HepG2 (cell line): Measurements from ENCODE around the gene IFITM5. TPM values are rescaled to one million over a fixed set of nuclear protein-coding genes. Genes with fewer than 3 reads are reported as not detected.
A peak's percentile ranks its signal among the peaks of the same experiment; 100 is the strongest.

Source experiments
- ATAC-seq: fragments of 200-7000 bp; cut with Tn5 transposase; 3 replicates; pipeline ENCODE4 v1.9.1; 2020; ENCODE audit warnings: mild to moderate bottlenecking, moderate library complexity
- BruUV-seq: library from RNA; stranded (reverse); fragments of 400-500 nt; replicated peaks from 2 replicates; lab custom pipeline; 2021; lab: Mats Ljungman, UMichigan
- CTCF ChIA-PET: fragments of 300-600 bp; formaldehyde crosslinking; extraction: SDS; loops from one replicate; lab custom pipeline; 2021; ENCODE audit warnings: low total read pairs, inconsistent platforms, low intra/inter-chr PET ratio; lab: Yijun Ruan, JAX
- POLR2A ChIA-PET: fragments of 350-600 bp; sonication (Branson Sonifier 250); formaldehyde crosslinking; loops from one replicate; lab custom pipeline; 2020; ENCODE audit warnings: antibody characterized with exemption, inconsistent platforms; lab: Yijun Ruan, JAX
- DNase-seq: peaks from one replicate; pipeline ENCODE4 v3.0.0-alpha.2; 2015; ENCODE audit warnings: low spot score
- FAIRE-seq: peaks from 3 replicates; lab custom pipeline; 2011; peaks lifted over from hg19 to GRCh38; lab: Jason Lieb, UNC
- H2AFZ ChIP-seq: one replicate; pipeline ENCODE4 v1.6.1; 2011; ENCODE audit warnings: low read length, inconsistent platforms
- H3K27ac ChIP-seq: fragments of 300-600 bp; 3 replicates; pipeline ENCODE4 v1.8.0; 2011; ENCODE audit warnings: mixed run types, mild to moderate bottlenecking, mixed read lengths, low read length, inconsistent platforms; ENCODE audit not compliant: insufficient read depth; ENCODE audit errors: extremely low read length
- H3K27me3 ChIP-seq, 2 experiments: fragments of 200-600 bp in 1 of 2; 2 replicates in 1 of 2; 3 replicates in 1 of 2; pipeline versions ENCODE4 v1.6.0 to v1.8.0; 2011; ENCODE audit warnings: low read length in 2 of 2, mild to moderate bottlenecking in 2 of 2, moderate library complexity in 2 of 2, inconsistent platforms in 1 of 2; ENCODE audit not compliant: insufficient read depth in 2 of 2, control insufficient read depth in 1 of 2
- H3K36me3 ChIP-seq, 2 experiments: fragments of 200-600 bp in 1 of 2; replicated peaks in 1 of 2; 2 replicates in 1 of 2; 3 replicates in 1 of 2; pipeline versions ENCODE4 v1.5.1 to v1.8.0; 2011; ENCODE audit warnings: low read length in 2 of 2, inconsistent platforms in 1 of 2; ENCODE audit not compliant: insufficient read depth in 2 of 2, control insufficient read depth in 1 of 2
- H3K4me1 ChIP-seq: 2 replicates; pipeline ENCODE4 v1.5.1; 2012; ENCODE audit warnings: low read length, inconsistent platforms; ENCODE audit not compliant: insufficient read depth
- H3K4me2 ChIP-seq: 2 replicates; pipeline ENCODE4 v1.6.0; 2011; ENCODE audit warnings: low read depth, low read length, inconsistent platforms
- H3K4me3 ChIP-seq, 3 experiments: fragments of 200-600 bp in 1 of 3; sonication (generic), shearing (Covaris generic) in 1 of 3; replicated peaks in 1 of 3; 2 replicates each; pipeline ENCODE4 v1.5.1; 2011 to 2016; ENCODE audit warnings: low read length in 3 of 3, inconsistent platforms in 2 of 3, low read depth in 2 of 3, mild to moderate bottlenecking in 2 of 3, control low read depth in 1 of 3, mixed read lengths in 1 of 3; ENCODE audit not compliant: insufficient read depth in 1 of 3
- H3K79me2 ChIP-seq: one replicate; pipeline ENCODE4 v1.6.1; 2011; ENCODE audit warnings: low read length, inconsistent platforms; ENCODE audit not compliant: insufficient read depth
- H3K9ac ChIP-seq: 2 replicates; pipeline ENCODE4 v1.6.0; 2011; ENCODE audit warnings: mild to moderate bottlenecking, low read depth, low read length, inconsistent platforms; ENCODE audit not compliant: insufficient read depth
- H3K9me3 ChIP-seq: 2 replicates; pipeline ENCODE4 v1.5.1; 2012; ENCODE audit warnings: mild to moderate bottlenecking, low read length
- H4K20me1 ChIP-seq: 2 replicates; pipeline ENCODE4 v1.6.0; 2011; ENCODE audit warnings: inconsistent platforms, mild to moderate bottlenecking, low read length, moderate library complexity; ENCODE audit not compliant: insufficient read depth
- BCLAF1 ChIP-seq: fragments of 450-650 bp; IDR thresholded peaks from 2 replicates; pipeline ENCODE4 v1.6.1; 2017; ENCODE audit warnings: mild to moderate bottlenecking
- IRF2 ChIP-seq: IDR thresholded peaks from 2 replicates; pipeline ENCODE4 v1.6.1; 2018; ENCODE audit warnings: missing genetic modification reagents, missing compliant biosample characterization
- MAFK ChIP-seq, 2 experiments: IDR thresholded peaks in 1 of 2; conservative IDR thresholded peaks in 1 of 2; 2 replicates each; pipeline ENCODE4 v1.6.1; 2011; ENCODE audit warnings: improper control_type of control experiment in 2 of 2, low read length in 2 of 2
- NFE2 ChIP-seq: sonication (generic); formaldehyde crosslinking; IDR thresholded peaks from 2 replicates; pipeline ENCODE4 v1.4.0; 2020; ENCODE audit warnings: missing genetic modification reagents
- PHF8 ChIP-seq: sonication (generic); formaldehyde crosslinking; IDR thresholded peaks from 2 replicates; pipeline ENCODE4 v1.5.0; 2020; ENCODE audit warnings: missing genetic modification reagents
- TCF7L2 ChIP-seq: IDR thresholded peaks from 2 replicates; pipeline ENCODE4 v1.6.1; 2011; ENCODE audit warnings: mild to moderate bottlenecking, low read depth, low read length, moderate library complexity
- ZNF264 ChIP-seq: sonication (generic); formaldehyde crosslinking; IDR thresholded peaks from 2 replicates; pipeline ENCODE4 v1.4.0; 2020; ENCODE audit warnings: missing genetic modification reagents
- ZNF367 ChIP-seq: sonication (generic); formaldehyde crosslinking; IDR thresholded peaks from 2 replicates; pipeline ENCODE4 v1.4.0; 2020; ENCODE audit warnings: missing genetic modification reagents, borderline replicate concordance
- ZNF781 ChIP-seq: sonication (generic); formaldehyde crosslinking; IDR thresholded peaks from 2 replicates; pipeline ENCODE4 v1.5.1; 2020; ENCODE audit warnings: borderline replicate concordance, mild to moderate bottlenecking, missing genetic modification reagents; ENCODE audit errors: not compliant biosample characterization
- ZSCAN25 ChIP-seq: sonication (generic); formaldehyde crosslinking; IDR thresholded peaks from 2 replicates; pipeline ENCODE4 v1.8.0; 2022; ENCODE audit warnings: mild to moderate bottlenecking, missing genetic modification reagents
- WGBS: methylation state at CpG from one replicate; pipeline ENCODE4 v1.1.6; 2017; ENCODE audit warnings: low lambda C conversion rate; 5-methylcytosine and 5-hydroxymethylcytosine counted together
- in situ Hi-C: cut with HindIII; loops from 2 replicates; pipeline ENCODE4 v1.10.0; 2017; ENCODE audit warnings: low pct_unique_long_range_greater_than_20kb; ENCODE audit not compliant: extremely low pct_ligation_motif_present
- intact Hi-C: fragments of 100-400 bp; cut with micrococcal nuclease; formaldehyde crosslinking; loops from one replicate; pipeline ENCODE4 v1.10.0; 2022; ENCODE audit not compliant: unreplicated experiment
- polyA plus RNA-seq, 8 experiments: library from polyadenylated mRNA; depleted of rRNA in 3 of 8; stranded (reverse) in 7 of 8; unstranded in 1 of 8; fragments of >200 nt; fragmentation: Illumina TruSeq in 4 of 8; extraction: Trizol in 4 of 8; gene quantifications; 2 replicates each; pipeline versions ENCODE4 v1.2.1 to v1.2.3, GENCODE V29; 2011 to 2016; ENCODE audit warnings: low read depth in 4 of 8, missing spikeins in 1 of 8, mixed read lengths in 1 of 8; ENCODE audit not compliant: insufficient read depth in 1 of 8
- total RNA-seq, 5 experiments: library from RNA; depleted of rRNA; stranded (reverse); fragments of >200 nt; fragmentation: Illumina TruSeq; extraction: Trizol; gene quantifications; 2 replicates each; pipeline ENCODE4 v1.2.3, GENCODE V29; 2016; ENCODE audit warnings: low read depth in 1 of 5

IFITM5 gene
- total and polyA plus RNA-seq, 2 of the 13 experiments (the other 11 are each of a cell fraction or from before 2014, with no cell fraction given): not detected

GRCh38 chr11:337711-338110, 38.4 kb upstream of the IFITM5 start (continued):
- TF ChIP-seq BCLAF1 (no peak), PHF8 (no peak), NFE2 (CRISPR knock-in tag) (no peak), ZNF264 (CRISPR knock-in tag) (no peak)
- TF ChIP-seq, all 625 proteins: peak for 0

GRCh38 chr11:336659-337198, 37.4 kb upstream of the IFITM5 start:
- intact Hi-C loops (no loop called here), in situ Hi-C loops (no loop called here)
- 0 out of 2 replicates have a peak overlapping the region, but pooled peaks have one; percentile 50 for H3K9ac ChIP-seq
- H4K20me1 ChIP-seq: no peaks in the 10 kb centered on the region
- H3K36me3 ChIP-seq: no peaks in the 10 kb centered on the region
- H3K79me2 ChIP-seq: no peaks in the 10 kb centered on the region
- DNase-seq (no peak), FAIRE-seq (no peak), ATAC-seq (no peak)
- 59% methylated on average over 4 of the region's 4 CpGs for WGBS
- 0 out of 6 replicates have a peak overlapping the region, but pooled peaks of 1 of the 3 experiments have one; percentile 34 for H3K4me3 ChIP-seq
- H2AFZ ChIP-seq: peak overlapping the region; percentile 69
- H3K27ac ChIP-seq: no peak overlapping the region
- peak overlapping the region; percentile 68 for H3K4me2 ChIP-seq
- H3K4me1 ChIP-seq: peaks cover 23% of the 10 kb centered on the region
- H3K9me3 ChIP-seq: no peaks in the 10 kb centered on the region
- no peak for TF ChIP-seq ZNF367
- no peak for TF ChIP-seq MAFK (conservative IDR thresholded peaks at IDR 0.05 in 1 of 2, IDR thresholded peaks at IDR 0.05 in 1 of 2; ENCODE audit: low read length in 2 of 2)
- TF ChIP-seq TCF7L2: no peak
- TF ChIP-seq ZSCAN25 (CRISPR knock-in tag): no peak
- TF ChIP-seq IRF2 (CRISPR knock-in tag): no peak
- TF ChIP-seq ZNF781: no peak
- POLR2A ChIA-PET: interaction anchor here (1.7 to 3.0 kb wide), 3 partner anchors 9 to 19 kb away, joined by 6 to 8 read pairs (median 8); no protein-coding TSS in a partner anchor
- peaks cover 0 to 13% of the 10 kb centered on the region in 2 experiments; a peak in 3 of 5 replicates for H3K27me3 ChIP-seq
- BruUV-seq: no TSS peak
- CTCF ChIA-PET: no interaction called here
